Subcutaneous adipose tissue (tissue), 4 donors: ENCODE results near the gene MORC1. TPM values are rescaled to one million over a fixed set of nuclear protein-coding genes. Genes with fewer than 3 reads are reported as not detected.

Source experiments
- CTCF ChIP-seq: fragments of 450-650 bp; IDR thresholded peaks from one replicate; pipeline ENCODE4 v1.5.1; 2016; ENCODE audit warnings: low read depth, mild to moderate bottlenecking, control low read depth, antibody characterized with exemption, moderate library complexity
- total RNA-seq, 4 donors: library from RNA; depleted of rRNA; stranded (reverse); fragments of >200 nt; gene quantifications; one replicate each; pipeline ENCODE4 v1.1.0, GENCODE V29; 2016

The MORC1 gene
- total RNA-seq, 4 donors from 2014 or later = 0.17 TPM; not detected in 3

DNA sequence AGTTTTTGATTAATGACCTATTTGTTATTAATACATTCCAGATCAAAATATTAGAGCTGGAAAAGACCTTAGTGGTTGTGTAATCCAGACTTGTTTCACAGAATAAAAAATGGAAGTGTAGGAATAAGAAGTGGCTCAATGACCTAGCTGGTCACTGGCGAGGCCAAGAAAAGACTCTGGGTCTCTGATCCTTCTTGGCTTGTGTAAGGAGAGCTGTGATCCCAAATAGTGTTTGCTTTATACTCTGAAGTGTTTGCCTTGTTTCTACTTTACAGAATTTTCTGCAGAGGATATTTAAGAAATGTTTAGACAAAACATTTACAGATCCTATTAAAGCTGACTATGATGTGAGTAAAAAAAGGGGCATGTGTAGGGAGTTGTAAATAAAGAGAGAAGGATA is 25.7 kb upstream of the MORC1 start:
- TF ChIP-seq CTCF = no peak

- no peak for TF ChIP-seq CTCF
Observed at GRCh38 chr3:109140318-109140717, 22.4 kb upstream of the MORC1 start.

- TF ChIP-seq CTCF = no peak
Observed at GRCh38 chr3:109137761-109138160, 19.8 kb upstream of the MORC1 start.

GRCh38 chr3:109136523-109136922 is 18.6 kb upstream of the MORC1 start, which contains the start of gene C3orf85:
TSS of gene C3orf85 (plus strand) at chr3:109136719. CDS start at chr3:109136848, 129 bp downstream.
- TF ChIP-seq CTCF = no peak

DNA sequence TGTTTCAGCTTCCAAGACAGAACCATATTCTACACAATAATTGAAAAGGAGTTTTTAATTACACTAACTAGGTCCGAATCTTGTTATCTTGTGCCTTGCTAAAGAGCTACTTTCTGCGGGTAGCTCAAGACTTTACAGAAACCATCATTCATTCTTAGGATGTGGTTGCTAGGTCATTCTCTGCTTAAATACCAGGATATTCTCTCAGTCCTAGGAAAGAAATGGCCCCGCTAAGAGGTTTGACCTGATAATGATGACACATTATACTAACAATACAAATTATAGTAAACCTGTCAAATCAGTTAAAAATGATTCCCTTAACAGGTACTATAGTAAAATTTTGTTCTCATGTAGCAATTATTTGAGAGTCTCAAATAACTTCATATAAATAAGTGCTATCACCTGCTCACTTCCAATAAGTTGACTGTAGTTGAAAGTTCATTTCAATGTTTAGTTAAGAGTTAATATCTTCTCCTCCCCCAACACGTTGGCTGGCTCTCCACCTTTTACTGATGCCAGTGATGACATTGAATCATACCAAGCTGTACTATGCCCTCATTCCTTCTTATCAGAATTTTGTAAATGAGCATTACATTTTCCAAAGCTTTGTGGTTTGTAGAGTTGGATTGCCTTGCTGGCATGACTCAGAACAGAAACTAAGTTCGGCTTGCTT is 15.0 kb upstream of the MORC1 start:
- TF ChIP-seq CTCF = no peak

DNA sequence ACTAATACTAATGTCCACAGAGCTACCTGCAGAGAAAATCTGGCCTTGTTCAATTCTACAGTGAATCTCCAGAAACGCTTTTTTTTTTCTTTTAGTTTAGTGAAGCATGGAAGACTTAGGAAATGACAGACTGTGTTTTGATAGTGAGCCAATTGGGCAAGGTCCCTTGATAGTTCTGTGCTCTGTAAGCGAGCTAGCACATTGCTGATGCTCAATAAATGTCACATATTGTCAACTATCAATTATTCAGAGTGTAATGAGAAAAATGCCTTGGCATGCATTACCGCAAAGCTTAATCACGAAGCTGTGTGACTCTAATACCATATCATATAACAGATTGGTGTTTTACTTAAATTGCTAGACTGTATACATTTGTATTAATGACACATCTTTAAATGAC is 13.3 kb upstream of the MORC1 start:
- no peak for TF ChIP-seq CTCF

DNA sequence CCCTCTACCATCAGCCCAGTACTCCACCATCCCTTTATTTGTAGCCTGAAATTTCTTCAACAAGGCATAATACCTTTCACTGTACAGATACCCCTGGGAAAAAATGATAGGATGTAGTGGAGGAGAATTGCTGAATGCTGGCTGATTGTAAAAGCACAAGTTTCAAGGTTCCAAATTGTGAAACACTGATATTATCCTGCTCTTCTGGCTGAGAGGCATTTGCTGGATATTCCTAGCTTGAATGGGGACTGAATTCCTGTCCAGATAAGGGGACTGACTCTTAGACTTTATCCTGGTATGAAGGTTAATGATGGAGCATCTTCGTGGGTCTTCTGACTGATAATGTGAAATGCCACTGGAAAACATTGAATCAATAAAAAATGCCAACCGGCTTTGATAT is 9.6 kb upstream of the MORC1 start:
- no peak for TF ChIP-seq CTCF
